A172 (cell line): Measurements from ENCODE around the gene FXR1. TPM values are rescaled to one million over a fixed set of nuclear protein-coding genes. Genes with fewer than 3 reads are reported as not detected.

Experiments
- DNase-seq: peaks from one replicate; pipeline ENCODE4 v3.0.0-alpha.2; 2015; ENCODE audit warnings: low spot score
- total RNA-seq: library from RNA; depleted of rRNA; stranded (reverse); fragments of >200 nt; shearing (Covaris generic); gene quantifications from 2 replicates; pipeline ENCODE4 v1.2.3, GENCODE V29; 2014; rRNA removed

FXR1 gene
- total RNA-seq, 1 experiment from 2014 or later = 229 TPM

DNA sequence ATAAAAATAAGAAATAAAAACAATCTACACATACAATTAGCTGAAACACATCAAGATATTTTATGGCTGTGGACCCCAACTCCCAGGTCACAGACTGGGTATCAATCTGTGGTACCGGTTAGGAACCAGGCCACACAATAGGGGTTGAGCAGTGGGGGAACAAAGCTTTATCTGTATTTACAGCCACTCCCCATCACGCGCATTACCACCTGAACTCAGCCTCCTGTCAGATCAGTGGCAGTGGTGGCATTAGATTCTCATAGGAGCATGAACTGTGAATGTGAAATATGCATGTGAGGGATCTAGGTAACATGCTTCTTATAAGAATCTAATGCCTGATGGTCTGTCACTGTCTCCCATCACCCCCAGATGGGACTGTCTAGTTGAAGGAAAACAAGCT, 94.8 kb downstream of the FXR1 start:
- no peak for DNase-seq

- DNase-seq = no peak
These were observed 96.3 kb downstream of the FXR1 start for GRCh38 chr3:181008796-181009195.

DNA sequence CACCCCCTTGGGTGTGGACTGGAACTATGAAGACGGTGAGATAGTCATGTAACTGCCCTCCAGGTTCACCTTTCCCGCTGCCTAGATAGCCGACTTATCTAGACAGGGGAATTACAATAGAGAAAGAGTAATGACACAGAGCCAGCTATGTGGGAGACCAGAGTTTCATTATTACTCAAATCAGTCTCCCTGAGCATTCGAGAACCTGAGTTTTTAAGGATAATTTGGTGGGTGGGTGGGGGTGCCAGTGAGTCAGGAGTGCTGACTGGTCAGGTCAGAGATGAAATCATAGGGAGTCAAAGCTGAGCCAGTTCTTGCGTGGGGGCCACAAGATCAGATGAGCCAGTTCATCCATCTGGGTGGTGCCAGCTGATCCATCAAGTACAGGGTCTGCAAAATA, 96.8 kb downstream of the FXR1 start:
- no peak for DNase-seq

GRCh38 chr3:181017690-181018089, 105.2 kb downstream of the FXR1 start:
- peak; percentile 27 for DNase-seq

DNA sequence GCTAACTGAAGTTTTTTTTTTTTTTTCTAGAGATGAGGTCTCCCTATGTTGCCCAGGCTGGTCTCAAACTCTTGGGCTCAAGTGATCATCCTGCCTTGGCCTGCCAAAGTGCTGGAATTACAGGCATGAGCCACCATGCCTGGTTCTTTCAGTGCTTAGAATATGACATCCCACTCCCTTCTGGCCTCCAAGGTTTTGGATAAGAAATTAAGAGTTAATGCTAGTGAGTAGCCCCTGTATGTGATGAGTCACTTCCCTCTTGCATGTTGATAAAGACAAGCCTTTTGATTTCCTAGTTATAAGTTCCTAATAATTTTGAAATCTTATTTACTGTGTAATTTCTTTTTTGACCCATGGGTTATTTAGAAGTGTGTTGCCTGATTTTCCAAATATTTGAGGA, 112.7 kb downstream of the FXR1 start:
- DNase-seq = no peak

DNA sequence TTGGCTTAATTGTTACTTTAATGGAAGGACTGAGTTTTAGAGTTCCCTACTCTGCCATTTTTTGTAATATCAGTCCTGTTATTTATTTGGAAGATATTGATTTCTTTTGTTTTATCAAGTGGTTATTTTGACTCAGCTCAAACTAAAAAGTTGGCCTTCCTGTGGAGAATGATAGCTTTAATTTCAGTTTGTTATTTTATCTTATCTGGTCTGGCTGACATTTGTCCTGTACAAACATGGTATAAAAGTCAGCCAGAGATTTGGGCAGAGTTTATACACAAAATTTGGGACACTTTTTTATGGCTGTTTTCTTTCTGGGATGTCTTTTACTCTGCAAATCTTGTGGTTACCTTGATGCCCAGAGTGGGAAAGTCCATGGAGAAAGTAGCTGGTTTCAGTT, 118.5 kb downstream of the FXR1 start:
- DNase-seq = no peak

Other genes starting within 250 kb of the FXR1 start
- 0.22 TPM in 1 of 2 replicates, not detected in the other for gene CCDC39, start 233.2 kb upstream of the FXR1 start, total RNA-seq
- 68.0 and 83.7 TPM in 2 replicates for gene DNAJC19, start 77.1 kb downstream of the FXR1 start, total RNA-seq